Caco-2 (cell line): ENCODE measurements around the gene ZNF12. TPM values are rescaled to one million over a fixed set of nuclear protein-coding genes. Genes with fewer than 3 reads are reported as not detected.

Experiments used
- BruUV-seq: library from RNA; stranded (reverse); fragments of 400-500 nt; replicated peaks from 2 replicates; lab custom pipeline; 2021; lab: Mats Ljungman, UMichigan
- CTCF ChIA-PET: fragments of 300-600 bp; sonication (Branson Sonifier 250); formaldehyde crosslinking; loops from one replicate; lab custom pipeline; 2022; ENCODE audit warnings: antibody characterized with exemption; lab: Charles Lee
- POLR2A ChIA-PET: fragments of 300-600 bp; sonication (Branson Sonifier 250); formaldehyde crosslinking; loops from one replicate; lab custom pipeline; 2022; ENCODE audit warnings: antibody characterized with exemption; lab: Charles Lee
- DNase-seq, 2 experiments: peaks; one replicate each; pipeline versions ENCODE4 v3.0.0 to v3.0.0-alpha.2; 2020 to 2022
- H3K27me3 ChIP-seq: replicated peaks from 2 replicates; pipeline ENCODE4 v1.6.0; 2011; ENCODE audit warnings: low read length; ENCODE audit not compliant: control insufficient read depth, insufficient read depth
- H3K36me3 ChIP-seq: 2 replicates; pipeline ENCODE4 v1.5.1; 2011; ENCODE audit warnings: low read length; ENCODE audit not compliant: control insufficient read depth, insufficient read depth
- H3K4me1 ChIP-seq: fragments of 250-450 bp; sonication (Bioruptor Pico); 2 replicates; pipeline ENCODE4 v1.5.1; 2020; ENCODE audit warnings: mild to moderate bottlenecking
- H3K4me3 ChIP-seq: 2 replicates; pipeline ENCODE4 v1.5.1; 2011; ENCODE audit warnings: low read depth, mild to moderate bottlenecking, control low read depth, low read length
- H3K9me3 ChIP-seq: fragments of 250-450 bp; sonication (Bioruptor Pico); 2 replicates; pipeline ENCODE4 v1.5.1; 2020; ENCODE audit warnings: mild to moderate bottlenecking, moderate library complexity
- H3K27ac Mint-ChIP-seq: one replicate; pipeline ENCODE4 v1.8.0; 2022; ENCODE audit warnings: mixed read lengths; ENCODE audit not compliant: unreplicated experiment
- H3K27me3 Mint-ChIP-seq: one replicate; pipeline ENCODE4 v1.8.0; 2022; ENCODE audit warnings: mixed read lengths; ENCODE audit not compliant: insufficient read depth, unreplicated experiment
- H3K36me3 Mint-ChIP-seq: one replicate; pipeline ENCODE4 v1.8.0; 2022; ENCODE audit warnings: mild to moderate bottlenecking, mixed read lengths; ENCODE audit not compliant: insufficient read depth, unreplicated experiment
- H3K4me1 Mint-ChIP-seq: one replicate; pipeline ENCODE4 v1.8.0; 2022; ENCODE audit warnings: low read depth, mixed read lengths; ENCODE audit not compliant: unreplicated experiment
- H3K4me3 Mint-ChIP-seq: one replicate; pipeline ENCODE4 v1.8.0; 2022; ENCODE audit warnings: mild to moderate bottlenecking, moderate library complexity, mixed read lengths; ENCODE audit not compliant: unreplicated experiment
- H3K9me3 Mint-ChIP-seq: one replicate; pipeline ENCODE4 v1.8.0; 2022; ENCODE audit warnings: mixed read lengths; ENCODE audit not compliant: unreplicated experiment
- CTCF ChIP-seq, 2 experiments: fragments of 200-600 bp in 1 of 2; IDR thresholded peaks; 1 replicate in 1 of 2; 2 replicates in 1 of 2; pipeline versions ENCODE4 v1.5.1 to v1.8.0; 2011 to 2022; ENCODE audit warnings: antibody characterized with exemption in 1 of 2, control low read depth in 1 of 2, inconsistent platforms in 1 of 2, low read depth in 1 of 2, low read length in 1 of 2, mild to moderate bottlenecking in 1 of 2, moderate library complexity in 1 of 2; ENCODE audit not compliant: insufficient read depth in 1 of 2, severe bottlenecking in 1 of 2, unreplicated experiment in 1 of 2
- intact Hi-C: fragments of 100-400 bp; cut with micrococcal nuclease; formaldehyde crosslinking; loops from one replicate; pipeline ENCODE4 v1.10.0; 2022; ENCODE audit not compliant: unreplicated experiment
- total RNA-seq: library from RNA; stranded (reverse); gene quantifications from 2 replicates; pipeline ENCODE4 v1.2.3, GENCODE V29; 2022

The ZNF12 gene
- total RNA-seq, 1 experiment from 2014 or later: 30.4 TPM

GRCh38 chr7:6646465-6646864 is 60.3 kb downstream of the ZNF12 start:
- H3K27me3 ChIP-seq: no peaks in the 10 kb centered on the region
- H3K36me3 Mint-ChIP-seq: peaks cover 47% of the 10 kb centered on the region

GRCh38 chr7:6644728-6645127 is 62.0 kb downstream of the ZNF12 start:
- H3K9me3 ChIP-seq: no peaks in the 10 kb centered on the region
- no peak overlapping the region for H3K4me3 ChIP-seq
- no peak overlapping the region for H3K4me3 Mint-ChIP-seq
- no peaks in the 10 kb centered on the region for H3K27me3 ChIP-seq
- no peak overlapping the region for H3K27ac Mint-ChIP-seq
- no peaks in the 10 kb centered on the region for H3K4me1 ChIP-seq
- peaks cover 38% of the 10 kb centered on the region for H3K36me3 Mint-ChIP-seq
- BruUV-seq: no TSS peak
- H3K36me3 ChIP-seq: peaks cover 3% of the 10 kb centered on the region
- POLR2A ChIA-PET: no interaction called here
- H3K9me3 Mint-ChIP-seq: no peaks in the 10 kb centered on the region
- H3K4me1 Mint-ChIP-seq: no peaks in the 10 kb centered on the region
- intact Hi-C loops: no loop called here
- CTCF ChIA-PET: no interaction called here
- DNase-seq: no peak
- no peak for TF ChIP-seq CTCF (IDR thresholded peaks at IDR 0.05; ENCODE audit: insufficient read depth in 1 of 2, low read depth in 1 of 2, low read length in 1 of 2, severe bottlenecking in 1 of 2, unreplicated experiment in 1 of 2)
- H3K27me3 Mint-ChIP-seq: no peaks in the 10 kb centered on the region

More at GRCh38 chr7:6646465-6646864, 60.3 kb downstream of the ZNF12 start:
- H3K4me1 Mint-ChIP-seq: no peaks in the 10 kb centered on the region
- no TSS peak for BruUV-seq
- no peaks in the 10 kb centered on the region for H3K27me3 Mint-ChIP-seq
- H3K4me3 Mint-ChIP-seq: no peak overlapping the region
- peaks cover 6% of the 10 kb centered on the region for H3K36me3 ChIP-seq
- no peak for DNase-seq
- TF ChIP-seq CTCF (IDR thresholded peaks at IDR 0.05; ENCODE audit: insufficient read depth in 1 of 2, low read depth in 1 of 2, low read length in 1 of 2, severe bottlenecking in 1 of 2, unreplicated experiment in 1 of 2): no peak
- intact Hi-C loops: no loop called here
- no peak overlapping the region for H3K4me3 ChIP-seq
- ChIA-PET POLR2A (no interaction called here), CTCF (no interaction called here)
- no peaks in the 10 kb centered on the region for H3K4me1 ChIP-seq
- no peaks in the 10 kb centered on the region for H3K9me3 ChIP-seq
- H3K9me3 Mint-ChIP-seq: no peaks in the 10 kb centered on the region
- H3K27ac Mint-ChIP-seq: no peak overlapping the region

GRCh38 chr7:6643915-6644625 is 62.7 kb downstream of the ZNF12 start:
- Mint-ChIP-seq H3K4me3 (no peak overlapping the region), H3K9me3 (no peaks in the 10 kb centered on the region), H3K4me1 (no peaks in the 10 kb centered on the region), H3K27me3 (no peaks in the 10 kb centered on the region), H3K36me3 (peaks cover 42% of the 10 kb centered on the region), H3K27ac (no peak overlapping the region)
- TF ChIP-seq CTCF (IDR thresholded peaks at IDR 0.05; ENCODE audit: insufficient read depth in 1 of 2, low read depth in 1 of 2, low read length in 1 of 2, severe bottlenecking in 1 of 2, unreplicated experiment in 1 of 2): no peak
- Histone ChIP-seq H3K4me3 (no peak overlapping the region), H3K4me1 (no peaks in the 10 kb centered on the region), H3K36me3 (peaks cover 6% of the 10 kb centered on the region), H3K27me3 (no peaks in the 10 kb centered on the region), H3K9me3 (no peaks in the 10 kb centered on the region)
- intact Hi-C loops: no loop called here
- DNase-seq: no peak
- BruUV-seq: no TSS peak
- ChIA-PET POLR2A (no interaction called here), CTCF (no interaction called here)
